GM23338 (cell line): ENCODE results near the gene PSMC3. TPM values are rescaled to one million over a fixed set of nuclear protein-coding genes. Genes with fewer than 3 reads are reported as not detected.

Experiments
- ATAC-seq: fragments of 200-7000 bp; cut with Tn5 transposase; 3 replicates; pipeline ENCODE4 v1.9.1; 2020
- DNase-seq: peaks from one replicate; pipeline ENCODE4 v3.0.0-alpha.2; 2015; ENCODE audit warnings: low spot score
- H2AFZ ChIP-seq: fragments of 200-600 bp; sonication (generic); 2 replicates; pipeline ENCODE4 v1.8.0; 2016; ENCODE audit warnings: antibody characterized with exemption, mild to moderate bottlenecking, moderate library complexity
- H3F3A ChIP-seq: fragments of 200-600 bp; sonication (generic); replicated peaks from 2 replicates; pipeline ENCODE4 v1.8.0; 2017; ENCODE audit warnings: antibody characterized with exemption, mixed run types, low read depth
- H3K27ac ChIP-seq: fragments of 200-600 bp; sonication (generic); 2 replicates; pipeline ENCODE4 v1.6.1; 2016; ENCODE audit warnings: low read depth
- H3K27me3 ChIP-seq: fragments of 200-600 bp; sonication (generic); 2 replicates; pipeline ENCODE4 v1.8.0; 2016; ENCODE audit warnings: mild to moderate bottlenecking, mixed run types, moderate library complexity; ENCODE audit not compliant: insufficient read depth
- H3K36me3 ChIP-seq: fragments of 200-600 bp; sonication (generic); 2 replicates; pipeline ENCODE4 v1.8.0; 2016; ENCODE audit warnings: mild to moderate bottlenecking; ENCODE audit not compliant: insufficient read depth
- H3K4me1 ChIP-seq: fragments of 200-600 bp; sonication (generic); 2 replicates; pipeline ENCODE4 v1.8.0; 2016; ENCODE audit warnings: mild to moderate bottlenecking, moderate library complexity; ENCODE audit not compliant: insufficient read depth
- H3K4me2 ChIP-seq: fragments of 200-600 bp; sonication (generic); 2 replicates; pipeline ENCODE4 v1.7.1; 2017; ENCODE audit warnings: mixed run types
- H3K4me3 ChIP-seq: fragments of 200-600 bp; sonication (generic); 2 replicates; pipeline ENCODE4 v1.6.1; 2016; ENCODE audit warnings: mixed run types
- H3K79me2 ChIP-seq: fragments of 200-600 bp; sonication (generic); replicated peaks from 2 replicates; pipeline ENCODE4 v1.8.0; 2017; ENCODE audit warnings: mild to moderate bottlenecking; ENCODE audit not compliant: insufficient read depth
- H3K9me2 ChIP-seq: fragments of 200-600 bp; sonication (generic); 2 replicates; pipeline ENCODE4 v1.8.0; 2017; ENCODE audit not compliant: insufficient read depth
- H4K20me1 ChIP-seq: fragments of 200-600 bp; sonication (generic); replicated peaks from 2 replicates; pipeline ENCODE4 v1.8.0; 2017; ENCODE audit warnings: mild to moderate bottlenecking; ENCODE audit not compliant: insufficient read depth
- H3K27ac Mint-ChIP-seq: 2 replicates; pipeline ENCODE4 v1.8.0; 2020; ENCODE audit warnings: inconsistent platforms, mild to moderate bottlenecking, moderate library complexity, mixed read lengths
- H3K27me3 Mint-ChIP-seq: 3 replicates; pipeline ENCODE4 v1.8.0; 2022; ENCODE audit warnings: low read depth, mild to moderate bottlenecking, moderate library complexity, mixed read lengths, inconsistent platforms; ENCODE audit not compliant: insufficient read depth, poor library complexity
- H3K36me3 Mint-ChIP-seq: 3 replicates; pipeline ENCODE4 v1.8.0; 2021; ENCODE audit warnings: low read depth, mild to moderate bottlenecking, inconsistent platforms, moderate library complexity, mixed read lengths
- H3K4me1 Mint-ChIP-seq: 3 replicates; pipeline ENCODE4 v1.8.0; 2020; ENCODE audit warnings: mild to moderate bottlenecking, inconsistent platforms, mixed read lengths
- H3K4me3 Mint-ChIP-seq: 3 replicates; pipeline ENCODE4 v1.8.0; 2021; ENCODE audit warnings: moderate library complexity, mild to moderate bottlenecking, inconsistent platforms, mixed read lengths
- H3K9me3 Mint-ChIP-seq: 3 replicates; pipeline ENCODE4 v1.8.0; 2020; ENCODE audit warnings: moderate library complexity, mild to moderate bottlenecking, inconsistent platforms, mixed read lengths
- EZH2phosphoT487 ChIP-seq: fragments of 200-600 bp; sonication (generic); IDR thresholded peaks from one replicate; pipeline ENCODE4 v1.8.1; 2018; ENCODE audit warnings: antibody characterized with exemption; ENCODE audit not compliant: unreplicated experiment
- JUNB ChIP-seq: IDR thresholded peaks from one replicate; pipeline ENCODE4 v1.6.1; 2016; ENCODE audit warnings: antibody characterized with exemption; ENCODE audit not compliant: unreplicated experiment
- NANOG ChIP-seq: IDR thresholded peaks from 2 replicates; pipeline ENCODE4 v1.6.1; 2016; ENCODE audit warnings: antibody characterized with exemption, borderline replicate concordance
- POLR2AphosphoS5 ChIP-seq: IDR thresholded peaks from 2 replicates; pipeline ENCODE4 v1.6.1; 2016; ENCODE audit warnings: antibody characterized with exemption, low read depth
- STAT1 ChIP-seq: IDR thresholded peaks from one replicate; pipeline ENCODE4 v1.6.1; 2016; ENCODE audit warnings: antibody characterized with exemption; ENCODE audit not compliant: unreplicated experiment
- ZNF114 ChIP-seq: fragments of 250-450 bp; sonication (Bioruptor Pico); IDR thresholded peaks from 2 replicates; pipeline ENCODE4 v1.5.0; 2020; ENCODE audit warnings: mild to moderate bottlenecking, moderate library complexity
- ZNF331 ChIP-seq: fragments of 250-450 bp; sonication (Bioruptor Pico); IDR thresholded peaks from 2 replicates; pipeline ENCODE4 v1.5.0; 2020; ENCODE audit warnings: low read depth, mild to moderate bottlenecking, moderate library complexity
- ZNF462 ChIP-seq: fragments of 250-450 bp; sonication (Bioruptor Pico); IDR thresholded peaks from 2 replicates; pipeline ENCODE4 v1.5.0; 2020; ENCODE audit warnings: mild to moderate bottlenecking, moderate library complexity
- polyA plus RNA-seq: library from polyadenylated mRNA; unstranded; fragments of >200 nt; fragmentation: Nextera tagmentation; extraction: Ambion mirVana; gene quantifications from 2 replicates; pipeline ENCODE4 v1.2.1, GENCODE V29; 2016
- total RNA-seq: library from RNA; depleted of rRNA; stranded (reverse); fragments of >200 nt; shearing (Covaris generic); gene quantifications from 2 replicates; pipeline ENCODE4 v1.2.3, GENCODE V29; 2014

PSMC3 gene
- total and polyA plus RNA-seq, 2 experiments from 2014 or later, result 147 to 190 TPM

DNA sequence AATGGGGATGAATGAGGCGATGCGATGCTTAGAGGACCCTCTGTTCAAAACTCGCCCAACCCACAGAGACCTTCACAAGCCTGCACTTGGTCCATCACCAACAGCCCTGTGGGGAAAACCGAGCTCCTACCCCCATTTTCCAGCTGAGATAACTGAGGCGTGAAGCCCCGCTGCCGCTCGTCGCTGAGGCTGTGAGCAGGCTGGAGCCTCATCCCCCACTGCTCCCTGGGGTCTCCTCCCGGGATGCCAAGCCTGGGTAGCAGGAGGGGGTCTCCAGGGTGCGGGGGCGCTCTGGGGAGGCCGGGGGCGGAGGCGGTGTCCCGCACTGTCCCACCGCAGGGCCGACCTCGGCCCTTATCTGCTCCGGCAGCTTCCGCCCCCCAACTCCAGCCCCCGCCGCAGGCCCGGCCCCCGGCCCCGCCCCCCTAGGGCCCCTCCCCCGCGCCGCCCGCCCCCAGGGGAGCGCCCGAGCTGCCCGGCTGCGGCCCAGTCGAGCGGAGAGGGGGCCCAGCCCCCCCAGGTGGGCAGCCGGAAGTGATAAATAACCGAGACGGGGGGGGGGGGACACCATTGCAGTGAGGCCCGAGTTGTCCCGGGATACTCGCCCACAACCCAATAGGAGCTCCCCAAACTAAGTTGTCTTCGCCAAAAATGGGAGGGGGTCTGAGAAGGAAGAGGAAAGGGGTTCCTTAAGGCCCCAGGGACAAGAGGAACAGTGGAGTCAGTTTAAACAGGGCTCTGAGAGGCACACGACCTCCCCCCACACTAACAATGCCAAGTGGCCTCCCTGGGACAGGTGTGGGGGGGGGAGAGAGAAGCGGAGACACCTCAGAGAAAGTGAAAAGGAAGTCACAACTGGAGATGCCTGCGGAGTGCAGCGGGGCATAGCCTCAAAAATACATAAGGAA lies 26.1 kb downstream of the PSMC3 start (continued):
- TF ChIP-seq ZNF462 (CRISPR knock-in tag) (no peak), ZNF114 (CRISPR knock-in tag) (no peak), EZH2phosphoT487 (no peak)

- no peaks in the 10 kb centered on the region for H4K20me1 ChIP-seq
- H3K36me3 ChIP-seq, result no peaks in the 10 kb centered on the region
- H3K27me3 Mint-ChIP-seq, result peaks cover 15% of the 10 kb centered on the region
- no peaks in the 10 kb centered on the region for H3K9me3 Mint-ChIP-seq
- no peaks in the 10 kb centered on the region for H3K27me3 ChIP-seq
- peak overlapping the region; percentile 85 for H2AFZ ChIP-seq
- H3K27ac Mint-ChIP-seq, result peak overlapping the region; percentile 48; the same call in 1 of the 2 replicates
- H3K4me3 Mint-ChIP-seq, result no peak overlapping the region
- H3K79me2 ChIP-seq, result no peaks in the 10 kb centered on the region
- DNase-seq (no peak), ATAC-seq (no peak; the same call in 2 of the 3 replicates)
- H3F3A ChIP-seq, result peaks cover 23% of the 10 kb centered on the region; the same call in 1 of the 2 replicates
- H3K27ac ChIP-seq, result no peak overlapping the region
- H3K4me1 ChIP-seq, result peaks cover 21% of the 10 kb centered on the region
- no peaks in the 10 kb centered on the region for H3K9me2 ChIP-seq
- H3K4me2 ChIP-seq, result no peak overlapping the region
- no peaks in the 10 kb centered on the region for H3K36me3 Mint-ChIP-seq
- H3K4me1 Mint-ChIP-seq, result peaks cover 38% of the 10 kb centered on the region
- no peak overlapping the region for H3K4me3 ChIP-seq
- no peak for TF ChIP-seq ZNF462 (CRISPR knock-in tag)
- TF ChIP-seq POLR2AphosphoS5, result no peak
- no peak for TF ChIP-seq NANOG
- TF ChIP-seq ZNF331 (CRISPR knock-in tag), result no peak
- no peak for TF ChIP-seq STAT1
- no peak for TF ChIP-seq JUNB
Measured at GRCh38 chr11:47398551-47398950, 27.7 kb downstream of the PSMC3 start.
